ENCODE results near the gene ATP10B. TPM values are rescaled to one million over a fixed set of nuclear protein-coding genes. Genes with fewer than 3 reads are reported as not detected.
"Not testable (repeated sequence)": the region's sequence is repeated elsewhere in the genome, so short reads cannot be mapped to it uniquely, and the experiment has no call there.

Gene ATP10B
- total RNA-seq, 1 donor from 2014 or later, result 0.10 TPM

DNA sequence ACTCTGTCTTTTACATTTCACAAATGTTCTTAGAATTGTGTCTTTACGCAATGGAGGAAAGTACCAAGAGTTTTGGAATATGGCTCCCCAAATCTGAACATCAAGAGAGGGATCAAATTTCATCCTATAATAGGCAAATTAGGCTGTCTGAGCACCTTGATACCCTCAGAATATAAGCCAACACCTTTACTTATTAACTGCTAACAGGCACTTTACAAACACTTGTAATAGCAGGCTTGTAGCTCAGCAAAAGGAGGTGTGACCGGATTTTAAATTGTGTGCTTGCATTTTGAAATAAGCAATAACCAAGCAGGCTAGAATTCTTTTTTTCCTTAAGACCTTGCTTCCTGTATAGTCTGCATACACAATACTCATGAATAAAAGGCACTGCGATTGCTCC is 92.0 kb downstream of the ATP10B start:
- no peak for ATAC-seq
- DNase-seq (ENCODE audit: low spot score), result no peak

DNA sequence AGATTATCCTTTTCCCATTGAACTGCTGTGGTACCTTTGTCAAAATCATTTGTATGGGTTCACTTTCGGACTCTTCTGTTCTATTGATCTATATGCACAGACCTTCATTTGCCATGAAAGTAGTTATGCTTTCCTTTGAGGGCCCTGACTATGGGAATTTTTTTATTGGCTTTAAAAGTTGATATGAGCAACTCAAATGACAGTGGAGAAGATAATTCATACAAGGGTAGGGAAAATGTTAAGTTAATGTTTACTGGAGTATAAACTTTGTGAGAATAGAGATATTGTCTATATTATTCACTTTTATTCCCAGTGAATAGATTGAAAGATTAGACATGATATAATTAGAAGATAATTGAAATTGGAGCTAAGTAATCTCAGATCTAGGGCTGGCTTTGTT is 94.8 kb downstream of the ATP10B start:
- DNase-seq (ENCODE audit: low spot score) (no peak), ATAC-seq (no peak)

DNA sequence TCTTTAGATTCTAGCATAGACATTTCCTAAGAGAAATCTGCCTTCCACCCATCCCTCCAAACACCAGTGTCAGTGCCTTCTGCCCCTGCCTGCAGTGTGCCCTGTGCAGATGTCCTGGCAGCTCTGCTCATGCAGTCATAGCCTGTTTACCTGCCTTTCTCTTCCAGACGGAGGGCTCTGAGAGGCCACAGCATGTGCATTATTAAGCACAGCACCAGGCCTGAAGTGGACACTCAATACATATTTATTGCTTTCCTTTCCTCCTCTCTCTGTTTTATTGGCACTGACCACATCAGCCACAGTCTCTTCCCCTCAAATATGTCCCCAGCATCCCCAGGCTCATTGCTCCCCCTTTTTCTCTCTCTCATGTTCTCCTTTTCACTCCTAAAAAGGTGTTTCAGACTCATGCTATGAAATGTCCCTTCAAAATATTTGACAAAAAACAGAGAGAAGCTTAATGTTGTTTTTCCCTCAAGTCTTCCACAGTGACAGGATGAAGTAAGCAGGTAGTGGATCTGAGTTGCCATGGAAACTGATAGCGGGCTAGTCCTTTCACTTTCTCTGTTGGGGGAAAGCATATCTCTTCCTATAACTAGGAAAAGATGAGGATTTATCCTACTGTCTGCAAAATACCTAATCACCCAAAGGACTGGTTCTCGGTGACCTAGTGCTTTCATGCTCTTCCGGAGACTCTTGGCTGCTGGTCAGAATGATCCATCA is 100.9 kb downstream of the ATP10B start:
- DNase-seq (ENCODE audit: low spot score) (no peak), ATAC-seq (no peak)

DNA sequence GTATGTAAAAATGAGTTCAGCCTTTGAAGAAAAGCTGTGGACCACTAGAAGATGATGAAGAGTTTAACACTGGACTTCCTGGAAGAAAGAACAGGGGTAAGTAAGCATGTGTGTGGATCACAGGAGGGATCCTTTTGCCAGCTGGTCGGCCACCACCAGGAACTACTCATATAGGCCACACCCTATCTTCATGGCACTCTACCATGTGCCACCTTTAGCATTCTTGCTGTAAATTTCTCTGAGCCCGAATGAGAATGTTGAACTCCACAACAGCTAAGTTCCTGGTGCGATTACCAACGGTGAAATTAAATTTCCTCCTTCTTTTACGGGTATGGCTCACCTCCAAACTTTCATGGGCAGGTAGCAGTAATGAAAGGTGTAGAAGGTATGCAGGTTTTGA is 102.3 kb downstream of the ATP10B start:
- DNase-seq (ENCODE audit: low spot score) (no peak), ATAC-seq (no peak)

DNA sequence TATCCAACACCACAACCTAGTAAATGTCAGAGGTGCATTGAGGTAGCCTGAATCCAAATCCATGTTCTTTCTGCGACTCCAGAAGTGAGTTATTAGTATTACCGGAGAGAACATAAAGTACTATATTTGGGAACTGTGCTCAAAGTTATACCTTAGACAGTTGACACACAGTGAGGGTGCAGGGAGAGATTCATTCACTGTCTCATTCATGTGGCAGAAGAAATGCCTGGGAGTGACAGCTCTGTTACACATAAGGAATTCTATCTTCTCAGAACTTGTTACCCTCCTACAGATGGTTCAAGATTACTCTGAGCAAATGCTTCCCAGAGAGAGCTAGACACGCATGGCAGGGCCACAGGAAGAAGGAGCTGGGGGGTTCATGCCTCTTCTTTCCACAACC is 103.0 kb downstream of the ATP10B start:
- DNase-seq (ENCODE audit: low spot score), result no peak
- ATAC-seq, result no peak

- ATAC-seq, result no peak
- no peak for DNase-seq (ENCODE audit: low spot score)
These were observed 104.0 kb downstream of the ATP10B start for GRCh38 chr5:160747987-160748386.

- ATAC-seq, result no peak
These were observed 104.5 kb downstream of the ATP10B start for GRCh38 chr5:160747559-160747958.

GRCh38 chr5:160744268-160745101 is 107.5 kb downstream of the ATP10B start:
- no peak for ATAC-seq
- no peak for DNase-seq (ENCODE audit: low spot score)

More at GRCh38 chr5:160747559-160747958, 104.5 kb downstream of the ATP10B start:
- no peak for DNase-seq (ENCODE audit: low spot score)

DNA sequence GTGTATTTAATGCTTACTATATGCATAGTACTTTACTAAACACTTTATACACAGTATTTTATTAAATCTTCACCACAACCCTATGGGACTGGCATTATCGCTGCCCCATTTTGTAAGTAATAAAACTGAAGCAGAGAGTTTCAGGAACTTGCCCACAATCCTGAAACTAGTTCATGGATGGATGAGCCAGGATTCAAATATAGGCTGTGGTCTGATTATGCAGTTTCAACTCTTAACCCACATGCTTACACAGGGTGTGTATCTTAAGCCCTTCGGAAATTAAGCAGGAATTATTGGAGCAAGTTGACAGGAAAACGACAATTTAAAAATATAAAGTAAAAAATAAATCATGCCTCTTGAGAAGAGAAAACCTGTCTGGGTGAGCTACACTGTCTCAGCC is 109.0 kb downstream of the ATP10B start:
- DNase-seq (ENCODE audit: low spot score) (no peak), ATAC-seq (no peak)

DNA sequence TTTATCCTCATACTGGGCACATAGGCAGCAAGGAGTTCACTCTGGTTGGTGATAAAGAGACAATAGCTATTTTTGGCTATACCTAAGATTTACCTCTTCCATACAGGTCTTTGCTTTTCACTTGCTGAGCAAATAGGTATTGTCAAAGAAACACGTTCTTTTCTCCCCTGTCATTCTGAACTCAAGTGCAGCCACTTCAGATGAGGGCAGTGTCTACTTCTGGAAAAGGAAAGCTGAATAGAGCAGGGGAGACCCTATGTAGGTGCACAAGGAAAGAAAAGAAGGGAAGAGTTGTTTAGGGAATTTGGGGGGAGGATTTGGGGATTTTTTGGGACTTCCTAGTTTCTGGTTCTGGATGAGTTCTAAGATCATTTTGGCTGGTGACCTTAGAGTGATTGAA is 109.6 kb downstream of the ATP10B start:
- ATAC-seq (no peak), DNase-seq (ENCODE audit: low spot score) (no peak)

DNA sequence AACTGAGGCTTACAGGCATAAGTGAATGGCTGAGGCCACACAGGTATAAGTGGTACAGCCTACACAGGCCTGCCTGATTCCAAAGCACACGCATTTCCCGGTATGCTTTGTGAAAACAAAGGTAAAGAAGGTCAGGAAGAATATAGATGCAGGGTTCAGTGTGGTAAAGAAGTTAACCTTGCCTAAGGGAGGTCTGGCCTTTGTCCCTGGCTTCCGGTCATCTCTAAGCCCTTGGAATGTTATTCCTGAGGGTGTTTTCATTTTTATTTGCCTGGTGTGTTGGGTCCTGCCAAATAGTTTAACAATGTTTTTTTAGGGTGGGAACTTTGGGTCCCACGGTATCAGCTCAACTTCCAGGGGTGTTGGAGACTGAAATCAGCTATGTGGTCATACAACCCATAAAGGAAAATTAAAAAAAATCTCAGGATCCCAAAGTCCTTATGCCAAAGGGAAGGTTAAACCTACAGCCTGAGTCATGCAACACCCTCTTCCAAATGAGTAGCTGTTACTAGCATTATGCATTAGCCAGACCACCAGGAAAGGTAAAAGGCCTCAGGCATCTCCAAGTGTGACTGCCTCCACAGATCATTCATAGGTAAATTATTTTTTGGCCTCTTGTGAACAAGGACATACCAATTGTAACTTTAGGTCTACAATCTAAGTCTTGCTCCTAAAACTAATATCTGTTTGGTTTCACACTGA is 124.6 kb downstream of the ATP10B start:
- no peak for DNase-seq (ENCODE audit: low spot score)

GRCh38 chr5:160726721-160727120 is 125.3 kb downstream of the ATP10B start:
- DNase-seq (ENCODE audit: low spot score), result no peak
- ATAC-seq, result no peak

More for the DNA sequence above, 124.6 kb downstream of the ATP10B start:
- ATAC-seq, result no peak

DNA sequence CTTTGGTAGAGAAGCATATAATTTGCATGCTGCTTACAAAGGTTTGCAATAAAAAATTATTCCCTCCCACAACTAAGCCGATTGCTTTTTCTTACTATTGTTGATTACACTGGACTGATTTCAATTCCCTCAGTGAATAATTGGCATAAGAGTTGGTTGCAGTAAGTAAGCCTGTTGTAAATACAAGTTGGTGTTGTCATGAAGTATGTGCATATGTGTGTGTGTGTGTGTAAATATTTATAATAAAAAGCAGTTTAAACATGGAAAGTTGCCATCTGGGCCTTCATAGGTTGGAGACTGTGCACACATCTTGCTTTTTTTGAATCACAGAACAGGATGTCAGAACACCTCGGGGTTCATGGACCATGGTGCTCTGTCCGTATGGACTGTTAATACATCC is 131.2 kb downstream of the ATP10B start:
- DNase-seq (ENCODE audit: low spot score) (no peak), ATAC-seq (no peak)

DNA sequence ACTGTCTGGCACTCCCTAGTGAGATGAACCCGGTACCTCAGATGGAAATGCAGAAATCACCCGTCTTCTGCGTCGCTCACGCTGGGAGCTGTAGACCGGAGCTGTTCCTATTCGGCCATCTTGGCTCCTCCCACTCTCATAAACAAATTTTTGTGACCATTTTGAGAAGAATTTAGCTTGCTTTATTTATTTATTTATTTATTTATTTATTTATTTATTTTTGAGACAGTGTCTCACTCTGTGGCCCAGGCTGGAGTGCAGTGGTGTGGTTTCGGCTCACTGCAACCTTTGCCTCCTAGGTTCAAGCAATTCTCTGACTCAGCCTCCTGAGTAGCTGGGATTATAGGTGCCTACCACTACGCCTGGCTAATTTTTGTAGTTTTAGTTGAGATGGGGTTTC is 136.5 kb downstream of the ATP10B start:
- not testable (repeated sequence) for DNase-seq (ENCODE audit: low spot score); ATAC-seq

- no peak for DNase-seq (ENCODE audit: low spot score)
- no peak for ATAC-seq
These were observed 148.3 kb downstream of the ATP10B start for GRCh38 chr5:160703547-160704189.

- ATAC-seq, result no peak
- no peak for DNase-seq (ENCODE audit: low spot score)
These were observed 149.1 kb downstream of the ATP10B start for GRCh38 chr5:160702934-160703333.

- DNase-seq (ENCODE audit: low spot score) (no peak), ATAC-seq (no peak)
These were observed 149.7 kb downstream of the ATP10B start for GRCh38 chr5:160702311-160702803.

DNA sequence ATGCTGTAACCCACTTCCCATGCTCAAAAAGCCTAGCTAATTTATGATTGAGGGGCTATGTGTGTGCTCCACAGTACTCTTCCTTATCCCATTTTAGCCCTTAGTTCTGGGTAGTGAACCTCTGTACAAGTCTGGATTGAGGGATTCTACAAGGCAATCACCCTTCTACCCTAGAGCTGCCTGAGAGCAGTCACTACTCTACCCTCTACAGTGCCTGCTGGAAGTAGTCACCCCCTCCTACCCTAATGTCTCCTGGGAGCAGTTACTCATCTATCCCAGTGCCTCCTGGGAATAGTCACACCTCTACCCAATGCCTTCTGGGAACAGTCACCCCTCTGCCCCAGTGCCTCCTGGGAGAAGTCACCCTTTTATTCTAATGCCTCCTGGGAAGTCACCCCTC is 150.6 kb downstream of the ATP10B start:
- DNase-seq (ENCODE audit: low spot score) (no peak), ATAC-seq (no peak)

DNA sequence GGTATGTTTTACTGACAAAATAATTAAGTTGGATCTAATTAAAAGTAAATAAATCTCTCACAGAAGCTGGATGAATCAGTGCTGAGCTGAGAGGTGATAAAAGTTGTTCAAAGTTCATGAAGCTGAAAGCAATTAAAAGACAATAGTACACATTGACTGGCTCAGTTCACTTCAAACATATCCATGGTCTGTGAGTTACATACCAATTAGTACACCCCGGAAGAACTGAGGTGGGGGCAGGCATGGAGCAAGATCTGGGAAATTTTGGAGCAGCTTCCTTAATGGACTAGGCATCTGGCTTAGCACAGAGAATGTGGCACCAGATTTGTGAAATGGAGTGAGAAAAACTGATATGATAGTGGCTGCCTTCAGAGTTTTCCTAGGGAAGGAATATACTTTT is 152.7 kb downstream of the ATP10B start:
- DNase-seq (ENCODE audit: low spot score), result no peak
- no peak for ATAC-seq

- ATAC-seq, result no peak
- DNase-seq (ENCODE audit: low spot score), result no peak
These were observed 154.7 kb downstream of the ATP10B start for GRCh38 chr5:160697281-160697680.

GRCh38 chr5:160694896-160695295 is 157.1 kb downstream of the ATP10B start:
- DNase-seq (ENCODE audit: low spot score) (no peak), ATAC-seq (no peak)

Data from left lobe of liver (tissue), 2 donors.